GM12891 (cell line): ENCODE results near the gene FBXW11.

Experiments
- DNase-seq: peaks from one replicate; pipeline ENCODE4 v3.0.0; 2011; ENCODE audit warnings: low spot score; ENCODE audit not compliant: insufficient read length
- FAIRE-seq: peaks from 2 replicates; lab custom pipeline; 2011; peaks lifted over from hg19 to GRCh38; lab: Jason Lieb, UNC
- PAX5 ChIP-seq: IDR thresholded peaks from 2 replicates; pipeline ENCODE4 v1.6.1; 2011; ENCODE audit warnings: low read length, moderate library complexity, mild to moderate bottlenecking; ENCODE audit not compliant: insufficient read depth, severe bottlenecking
- POLR2A ChIP-seq: IDR thresholded peaks from 2 replicates; pipeline ENCODE4 v1.6.1; 2011; ENCODE audit warnings: low read depth, low read length, control low read depth
- POLR2AphosphoS5 ChIP-seq: IDR thresholded peaks from 2 replicates; pipeline ENCODE4 v1.6.1; 2011; ENCODE audit warnings: low read depth, low read length, control low read depth
- POU2F2 ChIP-seq: IDR thresholded peaks from 2 replicates; pipeline ENCODE4 v1.6.1; 2011; ENCODE audit warnings: low read depth, mild to moderate bottlenecking, control low read depth, low read length, moderate library complexity
- SPI1 ChIP-seq: IDR thresholded peaks from 2 replicates; pipeline ENCODE4 v1.6.1; 2011; ENCODE audit warnings: low read depth, low read length, control low read depth
- TAF1 ChIP-seq: IDR thresholded peaks from 2 replicates; pipeline ENCODE4 v1.6.1; 2011; ENCODE audit warnings: low read depth, low read length, control low read depth

FBXW11 gene

DNA sequence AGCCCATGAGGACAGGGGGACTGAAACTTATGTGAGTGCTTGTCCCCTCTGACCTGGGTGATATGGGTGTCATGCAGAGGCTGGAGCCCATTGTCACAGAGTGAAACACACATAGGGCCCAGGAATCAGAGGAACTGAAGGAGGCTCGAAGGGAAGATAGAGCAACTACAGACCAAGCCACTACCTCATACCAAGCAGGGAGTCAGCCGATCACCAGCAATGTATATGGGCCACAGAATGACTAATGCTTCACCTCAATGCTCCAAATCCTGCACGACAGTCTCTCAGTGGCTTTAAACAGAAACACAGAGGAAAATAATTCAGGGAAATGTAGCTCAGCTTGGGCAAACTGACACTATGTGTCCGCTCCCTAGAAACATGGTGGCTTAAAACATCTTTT, 8.9 kb upstream of the FBXW11 start:
- no peak for TF ChIP-seq TAF1
- no peak for TF ChIP-seq POU2F2
- TF ChIP-seq POLR2AphosphoS5 = no peak
- no peak for TF ChIP-seq SPI1
- TF ChIP-seq PAX5 = no peak
- no peak for TF ChIP-seq POLR2A
- FAIRE-seq = no peak
- DNase-seq = no peak

- DNase-seq (no peak), FAIRE-seq (no peak)
- TF ChIP-seq POU2F2 (no peak), TAF1 (no peak), POLR2AphosphoS5 (no peak), PAX5 (no peak), POLR2A (no peak), SPI1 (no peak)
Observed at GRCh38 chr5:172010278-172010677, 3.8 kb upstream of the FBXW11 start.

DNA sequence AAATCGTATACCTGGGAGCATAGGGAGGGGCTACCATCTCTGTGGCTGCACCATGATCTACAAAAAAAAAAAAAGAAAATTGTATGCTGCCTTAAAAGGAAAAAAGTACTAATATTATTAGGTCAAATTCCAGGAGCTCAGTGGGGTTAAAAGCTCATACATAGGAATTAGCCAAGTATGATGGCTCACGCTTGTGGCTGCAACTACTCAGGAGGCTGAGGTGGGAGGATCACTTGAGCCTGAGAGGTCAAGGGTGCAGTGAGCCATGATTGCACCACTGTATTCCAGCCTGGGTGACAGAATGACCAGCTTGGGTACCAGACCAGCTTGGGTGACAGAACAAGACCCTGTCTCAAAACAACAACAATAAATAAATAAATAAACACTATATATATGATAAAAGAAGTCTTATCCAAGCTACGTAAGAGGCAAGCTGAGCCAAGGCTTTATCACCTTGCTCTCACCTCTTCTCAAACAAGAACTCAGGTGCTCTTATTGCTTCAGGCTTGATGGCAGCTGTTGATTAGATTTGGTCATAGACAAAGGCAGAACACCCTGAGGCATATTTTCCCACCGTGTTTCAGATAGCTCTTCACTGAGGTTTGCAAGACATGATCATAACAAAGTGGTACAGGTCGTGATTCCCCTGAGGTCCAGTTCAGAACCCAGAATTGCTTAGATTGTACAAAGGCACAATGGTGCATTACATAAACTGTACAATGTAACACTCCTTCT, 3.3 kb upstream of the FBXW11 start:
- no peak for FAIRE-seq
- no peak for DNase-seq
- no peak for TF ChIP-seq POU2F2

DNA sequence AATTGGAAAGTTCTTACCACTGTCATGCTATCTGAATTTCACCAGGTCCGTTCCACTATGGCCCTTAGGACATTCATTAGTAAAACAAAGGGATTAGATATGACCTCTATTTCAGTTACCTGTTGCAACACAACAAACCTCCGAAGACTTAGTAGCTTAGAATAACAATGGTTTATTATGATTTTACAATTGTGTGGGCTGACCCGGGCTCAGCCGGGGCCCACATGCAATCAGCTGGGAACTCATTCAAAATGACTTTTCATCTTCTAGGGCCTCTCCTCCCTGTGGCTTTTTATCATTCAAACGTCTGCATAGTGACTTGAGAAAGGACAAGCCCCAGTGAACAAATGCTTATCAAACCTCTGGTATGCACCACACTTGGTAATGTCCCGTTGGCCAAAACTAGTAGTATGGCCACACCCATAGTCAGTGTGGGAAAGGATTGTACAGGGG, 2.3 kb upstream of the FBXW11 start:
- DNase-seq (no peak), FAIRE-seq (no peak)
- TF ChIP-seq TAF1 (no peak), PAX5 (no peak), POLR2A (no peak), SPI1 (no peak), POU2F2 (no peak), POLR2AphosphoS5 (no peak)

DNA sequence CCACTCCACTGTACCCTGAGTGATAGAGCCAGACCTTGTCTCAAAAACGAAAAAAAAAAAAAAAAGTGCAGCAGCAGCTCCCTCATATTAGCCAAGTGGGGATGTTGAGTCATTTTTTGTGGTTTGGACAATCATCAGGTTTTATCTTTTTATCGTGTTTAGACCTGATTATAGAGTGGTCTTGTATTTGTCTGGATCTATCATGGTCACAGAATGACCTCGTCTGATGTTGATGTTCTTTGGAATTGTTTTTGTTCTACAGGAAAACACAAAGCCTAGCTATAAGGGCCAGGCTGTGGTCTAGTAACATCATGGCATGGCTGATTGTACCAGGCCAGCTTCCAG, 1.6 kb upstream of the FBXW11 start:
- FAIRE-seq = no peak
- no peak for TF ChIP-seq TAF1
- no peak for TF ChIP-seq SPI1
- TF ChIP-seq POLR2AphosphoS5 = no peak
- no peak for TF ChIP-seq POU2F2
- TF ChIP-seq PAX5 = no peak
- no peak for TF ChIP-seq POLR2A
- DNase-seq = no peak

DNA sequence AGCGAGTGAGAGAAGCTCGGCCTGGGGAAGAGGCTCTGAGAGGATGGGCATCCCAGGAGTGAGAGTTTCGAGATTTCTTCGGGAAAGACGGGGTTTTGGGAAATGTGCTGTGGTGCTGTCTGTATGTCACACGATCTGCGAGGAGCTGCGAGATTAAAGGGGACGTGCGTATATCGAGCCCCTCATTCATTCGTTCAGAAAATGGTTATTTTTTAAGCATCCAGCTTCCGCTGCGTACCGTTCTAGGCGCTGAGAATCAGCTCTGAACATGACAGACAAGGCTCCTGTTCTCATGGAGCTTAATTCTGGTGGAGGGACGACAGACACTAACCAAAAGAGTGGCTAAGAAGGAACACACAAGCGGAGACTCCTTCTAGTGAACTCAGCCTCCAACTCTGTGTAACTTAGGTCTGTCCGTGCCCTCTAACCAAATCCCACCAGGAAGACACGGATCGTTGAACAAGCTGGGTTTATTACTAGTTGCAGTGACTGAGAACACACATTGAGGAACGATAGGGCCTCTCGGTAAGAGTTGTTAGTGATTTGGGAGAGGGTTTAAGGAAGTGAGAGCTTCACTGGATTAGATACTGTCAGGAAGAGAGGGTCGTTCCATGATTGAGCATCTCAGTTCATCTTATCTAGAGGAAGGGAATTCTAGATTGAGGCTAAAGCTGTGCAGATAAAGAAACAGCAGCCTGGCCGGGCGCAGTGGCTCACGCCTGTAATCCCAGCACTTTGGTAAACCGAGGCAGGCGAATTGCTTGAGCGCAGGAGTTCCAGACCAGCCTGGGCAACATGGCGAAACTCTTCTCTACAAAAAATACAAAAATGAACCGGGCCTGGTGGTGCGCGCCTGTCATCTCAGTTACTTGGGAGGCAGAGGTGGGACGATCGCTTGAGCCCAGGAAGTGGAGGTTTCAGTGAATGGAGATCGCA, 1.0 kb upstream of the FBXW11 start:
- TF ChIP-seq POLR2AphosphoS5 = no peak
- TF ChIP-seq POLR2A = no peak
- TF ChIP-seq PAX5 = no peak
- no peak for TF ChIP-seq POU2F2
- TF ChIP-seq SPI1 = peak; percentile 62
- DNase-seq (no peak), FAIRE-seq (peak; percentile 52)

GRCh38 chr5:172005708-172006320, 624 bp downstream of the FBXW11 start:
- FAIRE-seq (no peak), DNase-seq (no peak)

DNA sequence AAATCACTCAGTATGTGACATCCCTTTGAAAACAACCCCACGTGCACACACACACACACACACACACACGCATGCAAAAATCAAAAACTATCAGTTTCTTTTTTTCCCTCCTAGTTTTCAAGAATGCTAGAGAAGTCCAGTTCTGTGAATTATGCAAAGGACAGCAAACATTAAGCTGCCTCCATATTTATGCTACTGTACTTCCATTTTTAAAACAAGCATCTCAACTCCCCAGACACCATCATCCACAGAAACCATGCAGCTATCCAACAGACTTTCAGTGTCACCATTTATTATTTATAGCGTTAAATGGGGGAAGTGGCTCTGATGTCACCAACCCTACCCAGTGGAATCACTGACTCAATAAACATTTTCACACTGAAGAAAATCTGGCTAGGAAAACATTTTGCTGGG, 1.6 kb downstream of the FBXW11 start:
- TF ChIP-seq SPI1 (peak; percentile 54), POU2F2 (no peak)
- FAIRE-seq (peak; percentile 35), DNase-seq (no peak)

More at GRCh38 chr5:172005708-172006320, 624 bp downstream of the FBXW11 start:
- TF ChIP-seq PAX5 (no peak), POLR2AphosphoS5 (no peak), POLR2A (no peak), POU2F2 (no peak), SPI1 (no peak), TAF1 (no peak)

- TF ChIP-seq POLR2A (no peak), PAX5 (no peak), SPI1 (no peak), POU2F2 (no peak), TAF1 (no peak), POLR2AphosphoS5 (no peak)
- FAIRE-seq (no peak), DNase-seq (no peak)
Observed at GRCh38 chr5:172003746-172004145, 2.7 kb downstream of the FBXW11 start.
